Caco-2 (cell line): ENCODE results near the gene TTC9. TPM values are rescaled to one million over a fixed set of nuclear protein-coding genes. Genes with fewer than 3 reads are reported as not detected.

Experiments used
- BruUV-seq: library from RNA; stranded (reverse); fragments of 400-500 nt; replicated peaks from 2 replicates; lab custom pipeline; 2021; lab: Mats Ljungman, UMichigan
- CTCF ChIA-PET: fragments of 300-600 bp; sonication (Branson Sonifier 250); formaldehyde crosslinking; loops from one replicate; lab custom pipeline; 2022; ENCODE audit warnings: antibody characterized with exemption; lab: Charles Lee
- POLR2A ChIA-PET: fragments of 300-600 bp; sonication (Branson Sonifier 250); formaldehyde crosslinking; loops from one replicate; lab custom pipeline; 2022; ENCODE audit warnings: antibody characterized with exemption; lab: Charles Lee
- DNase-seq, 2 experiments: peaks; one replicate each; pipeline versions ENCODE4 v3.0.0 to v3.0.0-alpha.2; 2020 to 2022
- H3K27me3 ChIP-seq: replicated peaks from 2 replicates; pipeline ENCODE4 v1.6.0; 2011; ENCODE audit warnings: low read length; ENCODE audit not compliant: control insufficient read depth, insufficient read depth
- H3K36me3 ChIP-seq: 2 replicates; pipeline ENCODE4 v1.5.1; 2011; ENCODE audit warnings: low read length; ENCODE audit not compliant: control insufficient read depth, insufficient read depth
- H3K4me1 ChIP-seq: fragments of 250-450 bp; sonication (Bioruptor Pico); 2 replicates; pipeline ENCODE4 v1.5.1; 2020; ENCODE audit warnings: mild to moderate bottlenecking
- H3K4me3 ChIP-seq: 2 replicates; pipeline ENCODE4 v1.5.1; 2011; ENCODE audit warnings: low read depth, mild to moderate bottlenecking, control low read depth, low read length
- H3K9me3 ChIP-seq: fragments of 250-450 bp; sonication (Bioruptor Pico); 2 replicates; pipeline ENCODE4 v1.5.1; 2020; ENCODE audit warnings: mild to moderate bottlenecking, moderate library complexity
- H3K27ac Mint-ChIP-seq: one replicate; pipeline ENCODE4 v1.8.0; 2022; ENCODE audit warnings: mixed read lengths; ENCODE audit not compliant: unreplicated experiment
- H3K27me3 Mint-ChIP-seq: one replicate; pipeline ENCODE4 v1.8.0; 2022; ENCODE audit warnings: mixed read lengths; ENCODE audit not compliant: insufficient read depth, unreplicated experiment
- H3K36me3 Mint-ChIP-seq: one replicate; pipeline ENCODE4 v1.8.0; 2022; ENCODE audit warnings: mild to moderate bottlenecking, mixed read lengths; ENCODE audit not compliant: insufficient read depth, unreplicated experiment
- H3K4me1 Mint-ChIP-seq: one replicate; pipeline ENCODE4 v1.8.0; 2022; ENCODE audit warnings: low read depth, mixed read lengths; ENCODE audit not compliant: unreplicated experiment
- H3K4me3 Mint-ChIP-seq: one replicate; pipeline ENCODE4 v1.8.0; 2022; ENCODE audit warnings: mild to moderate bottlenecking, moderate library complexity, mixed read lengths; ENCODE audit not compliant: unreplicated experiment
- H3K9me3 Mint-ChIP-seq: one replicate; pipeline ENCODE4 v1.8.0; 2022; ENCODE audit warnings: mixed read lengths; ENCODE audit not compliant: unreplicated experiment
- CTCF ChIP-seq, 2 experiments: fragments of 200-600 bp in 1 of 2; IDR thresholded peaks; 1 replicate in 1 of 2; 2 replicates in 1 of 2; pipeline versions ENCODE4 v1.5.1 to v1.8.0; 2011 to 2022; ENCODE audit warnings: antibody characterized with exemption in 1 of 2, control low read depth in 1 of 2, inconsistent platforms in 1 of 2, low read depth in 1 of 2, low read length in 1 of 2, mild to moderate bottlenecking in 1 of 2, moderate library complexity in 1 of 2; ENCODE audit not compliant: insufficient read depth in 1 of 2, severe bottlenecking in 1 of 2, unreplicated experiment in 1 of 2
- intact Hi-C: fragments of 100-400 bp; cut with micrococcal nuclease; formaldehyde crosslinking; loops from one replicate; pipeline ENCODE4 v1.10.0; 2022; ENCODE audit not compliant: unreplicated experiment
- total RNA-seq: library from RNA; stranded (reverse); gene quantifications from 2 replicates; pipeline ENCODE4 v1.2.3, GENCODE V29; 2022

TTC9 gene
- total RNA-seq, 1 experiment from 2014 or later = 4.6 TPM

DNA sequence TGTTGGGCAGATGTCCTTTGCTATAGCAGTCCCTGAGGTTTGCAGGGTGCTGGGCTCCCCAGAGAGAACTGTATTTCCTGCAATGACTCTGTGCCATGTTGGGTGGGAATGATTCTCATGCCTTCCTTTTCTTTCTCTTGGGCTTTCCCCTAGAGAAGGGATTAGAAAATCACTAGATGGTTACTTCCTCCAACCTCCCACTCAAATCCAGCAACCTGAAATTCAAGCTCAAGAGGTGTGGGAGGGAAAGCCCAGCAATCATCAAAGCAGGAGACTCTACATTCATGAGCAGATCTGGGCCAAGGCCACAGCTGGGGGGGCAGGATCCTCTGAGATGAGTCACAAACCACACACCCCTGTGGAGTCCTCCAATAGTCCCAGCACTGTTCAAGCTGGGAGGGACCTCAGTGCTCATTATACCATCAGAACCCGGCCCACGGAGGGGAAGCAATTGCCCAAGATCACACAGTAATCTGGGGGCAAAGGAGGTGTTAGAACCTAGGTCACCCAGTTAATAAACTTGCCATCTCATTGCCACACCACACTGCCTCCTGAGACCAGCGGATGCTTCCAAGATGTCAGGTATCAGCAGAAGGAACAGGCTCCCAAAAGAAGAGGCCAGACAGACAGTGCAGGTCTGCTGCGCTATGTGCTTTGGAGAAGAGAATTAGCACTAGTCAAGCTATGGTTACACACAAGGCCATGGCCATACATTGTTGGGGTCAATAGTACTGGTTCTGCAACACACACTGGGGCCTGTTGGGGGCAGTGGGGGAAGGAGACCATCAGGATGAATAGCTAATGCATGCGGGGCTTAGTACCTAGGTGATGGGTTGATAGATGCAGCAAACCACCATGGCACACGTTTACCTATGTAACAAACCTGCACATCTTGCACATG lies 65.7 kb downstream of the TTC9 start:
- Mint-ChIP-seq H3K4me3 (no peak overlapping the region), H3K27me3 (no peaks in the 10 kb centered on the region), H3K36me3 (peaks cover 5% of the 10 kb centered on the region), H3K4me1 (peaks cover 8% of the 10 kb centered on the region), H3K9me3 (no peaks in the 10 kb centered on the region), H3K27ac (no peak overlapping the region)
- H3K4me1 ChIP-seq = peaks cover 20% of the 10 kb centered on the region
- CTCF ChIA-PET = no interaction called here
- H3K36me3 ChIP-seq = no peaks in the 10 kb centered on the region
- no TSS peak for BruUV-seq
- no peaks in the 10 kb centered on the region for H3K9me3 ChIP-seq
- TF ChIP-seq CTCF (IDR thresholded peaks at IDR 0.05; ENCODE audit: insufficient read depth in 1 of 2, low read depth in 1 of 2, low read length in 1 of 2, severe bottlenecking in 1 of 2, unreplicated experiment in 1 of 2) = no peak
- no peak overlapping the region for H3K4me3 ChIP-seq
- intact Hi-C loops = no loop called here
- POLR2A ChIA-PET = no interaction called here
- no peak for DNase-seq
- H3K27me3 ChIP-seq = no peaks in the 10 kb centered on the region

GRCh38 chr14:70708717-70709570 lies 67.2 kb downstream of the TTC9 start:
- CTCF ChIA-PET = no interaction called here
- Histone ChIP-seq H3K9me3 (no peaks in the 10 kb centered on the region), H3K36me3 (no peaks in the 10 kb centered on the region), H3K27me3 (no peaks in the 10 kb centered on the region), H3K4me3 (no peak overlapping the region), H3K4me1 (peaks cover 20% of the 10 kb centered on the region)
- no peak for TF ChIP-seq CTCF (IDR thresholded peaks at IDR 0.05; ENCODE audit: insufficient read depth in 1 of 2, low read depth in 1 of 2, low read length in 1 of 2, severe bottlenecking in 1 of 2, unreplicated experiment in 1 of 2)
- no peak overlapping the region for H3K4me3 Mint-ChIP-seq
- no peaks in the 10 kb centered on the region for H3K9me3 Mint-ChIP-seq
- intact Hi-C loops = no loop called here
- H3K27ac Mint-ChIP-seq = no peak overlapping the region
- no TSS peak for BruUV-seq
- POLR2A ChIA-PET = no interaction called here
- no peak for DNase-seq
- peaks cover 5% of the 10 kb centered on the region for H3K36me3 Mint-ChIP-seq
- peaks cover 8% of the 10 kb centered on the region for H3K4me1 Mint-ChIP-seq
- H3K27me3 Mint-ChIP-seq = no peaks in the 10 kb centered on the region

- ChIA-PET CTCF (no interaction called here), POLR2A (no interaction called here)
- BruUV-seq = no TSS peak
- Mint-ChIP-seq H3K27me3 (no peaks in the 10 kb centered on the region), H3K27ac (peak overlapping the region; percentile 49), H3K9me3 (no peaks in the 10 kb centered on the region), H3K4me1 (peaks cover 8% of the 10 kb centered on the region), H3K36me3 (peaks cover 5% of the 10 kb centered on the region), H3K4me3 (no peak overlapping the region)
- Histone ChIP-seq H3K9me3 (no peaks in the 10 kb centered on the region), H3K27me3 (no peaks in the 10 kb centered on the region), H3K36me3 (no peaks in the 10 kb centered on the region), H3K4me3 (no peak overlapping the region), H3K4me1 (peaks cover 20% of the 10 kb centered on the region)
- DNase-seq = peak; percentile 39 to 57
- intact Hi-C loops = loop anchor here (10.0 kb wide), 1 partner anchor 245 kb away; no protein-coding TSS in a partner anchor
- no peak for TF ChIP-seq CTCF (IDR thresholded peaks at IDR 0.05; ENCODE audit: insufficient read depth in 1 of 2, low read depth in 1 of 2, low read length in 1 of 2, severe bottlenecking in 1 of 2, unreplicated experiment in 1 of 2)
Measured at GRCh38 chr14:70709726-70710382, 68.1 kb downstream of the TTC9 start.
